ENCODE data around the gene FAU. TPM values are rescaled to one million over a fixed set of nuclear protein-coding genes. Genes with fewer than 3 reads are reported as not detected.
"Not testable (repeated sequence)": the region's sequence is repeated elsewhere in the genome, so short reads cannot be mapped to it uniquely, and the experiment has no call there.

FAU gene
- total RNA-seq, 2 experiments from 2014 or later: 899 to 972 TPM

DNA sequence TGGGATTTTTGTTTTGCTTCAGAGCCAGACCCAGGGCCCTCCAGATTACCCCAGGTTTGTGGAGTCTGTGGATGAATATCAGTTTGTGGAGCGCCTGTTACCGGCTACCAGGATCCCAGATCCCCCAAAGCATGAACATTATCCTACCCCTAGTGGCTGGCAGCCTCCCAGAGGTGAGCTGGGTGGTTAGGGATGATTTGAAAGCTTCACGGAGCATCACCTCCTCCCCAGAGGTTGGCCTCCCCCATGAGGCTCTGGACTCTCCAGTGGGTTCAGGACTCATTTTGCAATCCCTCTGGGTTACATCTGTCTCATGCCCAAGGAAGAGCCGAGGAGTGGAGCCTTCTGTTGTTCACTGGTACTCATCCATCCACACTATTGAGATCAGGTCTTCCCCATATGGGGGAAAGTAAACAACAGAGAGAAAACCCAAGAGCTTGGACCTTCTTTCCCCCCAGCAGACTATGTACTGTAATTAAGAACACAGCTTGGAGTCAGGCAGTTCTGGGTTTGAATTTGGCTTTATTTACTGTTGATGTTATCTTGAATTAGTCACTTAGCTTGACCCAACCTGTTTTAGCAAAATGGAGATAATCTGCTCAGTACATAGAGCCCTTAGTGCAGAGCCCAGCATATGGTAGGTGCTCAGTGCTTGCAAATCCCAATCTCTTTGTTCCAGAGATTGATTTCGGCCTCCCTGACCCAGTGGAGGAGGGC lies 2.7 kb upstream of the FAU start:
- no peaks in the 10 kb centered on the region for H3K9me3 Mint-ChIP-seq (ENCODE audit: low read depth)
- CTCF ChIA-PET: interaction anchor here (0.6 to 1.4 kb wide), 5 partner anchors 9 to 437 kb away, joined by 3 to 7 read pairs (median 3); partner anchors contain the start of gene CDC42EP2
- peak overlapping the region; percentile 33 for H3K4me3 Mint-ChIP-seq
- peaks cover 40% of the 10 kb centered on the region for H3K4me1 Mint-ChIP-seq
- ATAC-seq (no peak), DNase-seq (no peak)
- H3K27me3 Mint-ChIP-seq: no peaks in the 10 kb centered on the region
- H3K36me3 Mint-ChIP-seq: peaks cover 33% of the 10 kb centered on the region
- H3K27ac Mint-ChIP-seq: peak overlapping the region; percentile 7

DNA sequence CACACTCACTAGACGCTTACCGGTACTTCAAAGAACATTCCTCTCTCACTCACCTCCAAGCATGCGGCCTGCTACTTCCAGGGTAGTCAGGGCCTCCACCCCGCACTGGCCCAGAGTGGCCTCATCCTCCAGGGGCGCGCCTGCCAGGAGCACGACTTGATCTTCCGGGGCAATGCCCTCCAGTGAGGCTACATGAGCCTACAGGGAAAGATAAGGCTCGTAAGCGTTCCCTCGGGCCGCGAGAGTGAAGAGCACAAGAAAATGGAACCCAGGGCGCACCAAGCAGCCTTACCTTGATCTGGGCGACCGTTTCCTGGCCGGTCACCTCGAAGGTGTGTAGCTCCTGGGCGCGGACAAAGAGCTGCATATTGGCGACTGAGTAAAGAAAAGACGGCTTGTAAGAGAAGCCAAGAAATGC lies 478 bp downstream of the FAU start:
- no peaks in the 10 kb centered on the region for H3K27me3 Mint-ChIP-seq
- H3K4me3 Mint-ChIP-seq: peak overlapping the region; percentile 96
- CTCF ChIA-PET: interaction anchor here (0.9 to 5.6 kb wide), 19 partner anchors 10 to 303 kb away, joined by 3 to 59 read pairs (median 3); partner anchors contain the start of genes ARL2, CAPN1, CDC42BPG and DPF2
- H3K27ac Mint-ChIP-seq: peak overlapping the region; percentile 100
- peaks cover 56% of the 10 kb centered on the region for H3K4me1 Mint-ChIP-seq
- no peaks in the 10 kb centered on the region for H3K9me3 Mint-ChIP-seq (ENCODE audit: low read depth)
- H3K36me3 Mint-ChIP-seq: peaks cover 39% of the 10 kb centered on the region
- DNase-seq: peak; percentile 67
- ATAC-seq: no peak

DNA sequence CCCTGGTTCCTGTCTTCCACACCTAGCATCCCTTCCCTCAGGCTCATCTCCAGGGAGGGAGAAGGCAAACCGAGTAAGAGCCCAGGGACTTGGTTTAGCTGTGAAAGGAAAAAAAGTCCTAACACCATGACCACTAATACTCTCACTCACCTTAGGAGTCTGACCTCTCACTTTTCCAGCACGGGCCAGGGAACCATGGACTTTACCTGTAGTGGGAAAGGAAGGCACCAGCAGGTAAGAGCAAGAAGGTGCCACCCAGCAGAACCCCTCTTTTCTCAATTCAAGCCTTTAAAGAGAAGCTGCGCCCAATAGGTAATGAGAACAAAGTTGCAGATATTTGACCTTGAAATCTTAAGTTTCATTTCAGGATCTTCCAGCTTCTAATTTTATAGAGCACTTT lies 1.1 kb downstream of the FAU start:
- peaks cover 35% of the 10 kb centered on the region for H3K36me3 Mint-ChIP-seq
- H3K4me1 Mint-ChIP-seq: peaks cover 62% of the 10 kb centered on the region
- ATAC-seq: no peak
- peak overlapping the region; percentile 96 for H3K4me3 Mint-ChIP-seq
- H3K9me3 Mint-ChIP-seq (ENCODE audit: low read depth): no peaks in the 10 kb centered on the region
- no peak for DNase-seq
- H3K27ac Mint-ChIP-seq: peak overlapping the region; percentile 100
- CTCF ChIA-PET: interaction anchor here (1.0 to 5.6 kb wide), 9 partner anchors 9 to 277 kb away, joined by 3 to 59 read pairs (median 5); partner anchors contain the start of genes ARL2, CDC42BPG, DPF2 and SAC3D1
- H3K27me3 Mint-ChIP-seq: no peaks in the 10 kb centered on the region

DNA sequence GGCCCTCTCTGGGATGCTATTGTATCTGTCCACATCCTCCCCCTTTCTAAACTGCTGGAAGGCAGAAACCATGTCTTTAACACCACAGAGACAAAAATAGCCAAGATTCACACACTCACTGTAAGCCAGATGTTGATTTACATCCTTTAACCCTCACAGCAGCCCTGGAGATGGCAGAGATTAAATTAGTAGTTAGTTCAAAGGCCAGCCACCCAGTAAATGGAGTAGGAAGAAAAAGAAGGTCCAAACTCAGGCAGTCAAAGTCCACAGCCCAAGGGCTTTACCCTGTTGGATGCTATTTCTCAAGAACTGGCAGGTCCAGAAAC lies 2.3 kb downstream of the FAU start:
- no peak for ATAC-seq
- CTCF ChIA-PET: interaction anchor here (1.0 to 5.6 kb wide), 4 partner anchors 8 to 275 kb away, joined by 3 to 59 read pairs (median 16); partner anchors contain the start of genes ARL2, CDC42BPG, TM7SF2 and VPS51
- H3K4me3 Mint-ChIP-seq: no peak overlapping the region
- no peaks in the 10 kb centered on the region for H3K9me3 Mint-ChIP-seq (ENCODE audit: low read depth)
- H3K4me1 Mint-ChIP-seq: peaks cover 67% of the 10 kb centered on the region
- DNase-seq: no peak
- H3K36me3 Mint-ChIP-seq: peaks cover 32% of the 10 kb centered on the region
- H3K27me3 Mint-ChIP-seq: no peaks in the 10 kb centered on the region
- peak overlapping the region; percentile 69 for H3K27ac Mint-ChIP-seq

DNA sequence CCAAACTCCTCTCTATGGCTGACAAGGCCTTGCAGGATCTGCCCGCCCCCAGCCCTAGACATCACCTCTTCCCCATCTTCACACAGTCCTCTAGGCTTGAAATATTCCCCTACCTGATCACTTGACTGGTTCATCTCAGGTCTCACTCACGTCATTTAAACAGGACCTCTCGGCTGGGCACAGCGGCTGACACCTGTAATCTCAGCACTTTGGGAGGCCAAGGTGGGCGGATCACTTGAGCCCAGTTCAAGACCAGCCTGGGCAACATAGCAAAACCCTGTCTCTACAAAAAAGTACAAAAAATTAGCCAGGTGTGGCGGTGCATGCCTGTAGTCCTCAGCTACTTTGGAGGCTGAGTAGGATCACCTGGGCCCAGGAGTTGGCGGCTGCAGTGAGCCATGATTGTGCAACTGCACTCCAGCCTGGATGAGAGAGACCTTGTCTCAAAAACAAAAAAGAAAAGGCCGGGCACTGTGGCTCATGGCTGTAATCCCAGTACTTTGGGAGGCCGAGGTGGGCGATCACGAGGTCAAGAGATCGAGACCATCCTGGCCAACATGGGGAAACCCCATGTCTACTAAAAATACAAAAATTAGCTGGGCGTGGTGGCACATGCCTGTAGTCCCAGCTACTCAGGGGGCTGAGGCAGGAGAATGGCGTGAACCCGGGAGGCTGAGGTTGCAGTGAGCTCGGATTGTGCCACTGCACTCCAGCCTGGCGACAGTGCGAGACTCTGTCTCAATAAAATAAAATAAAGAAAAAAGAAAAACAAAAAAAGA lies 2.9 kb downstream of the FAU start:
- H3K27me3 Mint-ChIP-seq; ATAC-seq; H3K4me3 Mint-ChIP-seq; H3K9me3 Mint-ChIP-seq (ENCODE audit: low read depth); DNase-seq: not testable (repeated sequence)
- Mint-ChIP-seq H3K4me1 (peaks cover 64% of the 10 kb centered on the region), H3K27ac (peak overlapping the region; percentile 89), H3K36me3 (peaks cover 32% of the 10 kb centered on the region)
- CTCF ChIA-PET: interaction anchor here (0.6 to 5.6 kb wide), 9 partner anchors 7 to 308 kb away, joined by 3 to 59 read pairs (median 5); partner anchors contain the start of genes ARL2, CDC42BPG, MEN1 and SYVN1

DNA sequence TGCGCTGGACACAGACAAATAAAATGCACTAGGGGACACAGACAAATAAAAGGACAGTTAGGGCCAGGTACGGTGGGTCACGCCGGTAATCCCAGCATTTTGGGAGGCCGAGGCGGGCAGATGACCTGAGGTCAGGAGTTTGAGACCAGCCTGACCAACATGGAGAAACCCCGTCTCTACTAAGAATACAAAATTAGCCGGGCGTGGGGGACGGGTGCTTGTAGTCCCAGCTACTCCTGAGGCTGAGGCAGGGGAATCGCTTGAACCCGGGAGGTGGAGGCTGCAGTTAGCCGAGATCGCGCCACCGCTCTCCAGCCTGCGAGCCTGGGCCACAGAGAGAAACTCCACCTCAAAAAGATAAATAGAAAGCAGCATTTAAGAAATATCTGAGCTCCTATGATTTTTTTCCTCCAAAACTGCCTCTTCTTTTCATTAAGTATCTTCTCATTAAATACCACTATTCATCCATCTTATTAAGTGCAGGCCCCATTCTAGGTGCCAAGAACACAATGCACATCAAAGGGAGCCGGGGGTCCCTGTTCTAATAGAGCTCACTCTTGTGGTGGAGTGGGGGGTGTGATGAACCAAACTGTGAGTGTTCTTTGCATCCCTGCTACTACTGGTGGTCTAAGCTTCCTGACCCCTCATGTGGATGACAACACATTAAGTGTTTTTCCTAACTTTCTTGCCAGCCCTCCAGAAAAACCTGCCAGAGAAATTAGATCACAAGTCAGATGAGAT lies 3.7 kb downstream of the FAU start:
- Mint-ChIP-seq H3K9me3 (ENCODE audit: low read depth) (no peaks in the 10 kb centered on the region), H3K36me3 (peaks cover 32% of the 10 kb centered on the region), H3K27ac (peak overlapping the region; percentile 89), H3K4me3 (peak overlapping the region; percentile 86), H3K4me1 (peaks cover 66% of the 10 kb centered on the region), H3K27me3 (no peaks in the 10 kb centered on the region)
- CTCF ChIA-PET: interaction anchor here (0.6 to 5.6 kb wide), 22 partner anchors 7 to 307 kb away, joined by 3 to 59 read pairs (median 5); partner anchors contain the start of genes ARL2, CDC42BPG, CDCA5 and DPF2
- DNase-seq (no peak), ATAC-seq (no peak)

DNA sequence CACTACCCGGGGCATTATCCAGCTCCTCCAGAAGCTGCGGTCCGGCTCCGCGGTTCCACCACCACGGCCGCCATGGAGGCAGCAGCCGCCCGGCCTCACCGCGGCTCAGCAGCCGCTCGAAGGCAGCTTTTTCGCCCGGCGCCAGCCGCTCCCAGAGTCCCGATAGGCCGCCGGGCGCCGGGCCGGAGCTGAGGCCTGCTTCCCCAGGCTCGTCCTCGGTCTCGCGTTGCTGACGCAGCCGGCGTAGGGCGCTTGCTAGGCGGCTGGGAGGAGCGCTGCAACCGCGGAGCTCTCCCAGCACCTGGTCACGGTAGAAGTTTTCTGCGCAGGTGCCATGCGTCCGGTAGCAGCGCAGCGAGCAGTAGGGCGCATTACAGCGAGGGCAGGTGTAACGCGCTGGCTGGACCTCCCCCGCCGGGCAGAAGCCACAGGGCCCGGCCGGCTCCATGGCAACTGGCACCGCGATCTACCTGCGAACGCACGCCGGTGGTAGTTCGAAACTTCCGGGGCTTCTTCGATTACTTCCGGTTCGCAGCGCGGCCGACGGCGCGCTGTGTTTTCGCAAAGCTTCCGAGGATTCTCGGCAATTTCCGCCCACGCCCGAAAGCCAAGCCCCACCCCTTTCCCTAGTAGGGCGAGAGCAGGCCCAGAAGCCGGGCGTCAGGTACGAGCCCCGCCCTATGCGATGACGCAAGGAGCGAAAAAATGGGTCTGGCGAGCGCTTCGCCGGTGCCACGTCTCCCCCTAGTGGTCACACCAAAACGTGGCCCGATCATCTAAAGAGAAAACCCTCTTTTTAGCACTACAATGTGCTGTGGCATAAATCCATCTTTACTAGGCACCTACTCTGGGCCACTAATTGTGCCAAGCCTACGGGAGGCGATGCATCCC lies 4.5 kb downstream of the FAU start, which contains the start of gene ZNHIT2:
ZNHIT2 (minus strand) TSS at position 496 of the 891 bp plus-strand sequence; CDS start at position 448, 48 bp downstream.
- peak; percentile 71 for ATAC-seq
- CTCF ChIA-PET: interaction anchor here (0.6 to 4.8 kb wide), 34 partner anchors 9 to 1279 kb away, joined by 3 to 29 read pairs (median 4); partner anchors contain the start of genes ARL2, CAPN1, CDC42BPG and CDCA5
- Mint-ChIP-seq H3K4me1 (peaks cover 64% of the 10 kb centered on the region), H3K4me3 (peak within 1 kb of the TSS; percentile 86), H3K27me3 (no peaks in the 10 kb centered on the region), H3K36me3 (peaks cover 32% of the 10 kb centered on the region), H3K9me3 (ENCODE audit: low read depth) (no peaks in the 10 kb centered on the region), H3K27ac (peak within 1 kb of the TSS; percentile 91)
- peak; percentile 100 for DNase-seq

GRCh38 chr11:65116370-65117205 lies 5.3 kb downstream of the FAU start:
- peaks cover 26% of the 10 kb centered on the region for H3K36me3 Mint-ChIP-seq

GRCh38 chr11:65115361-65116082 lies 6.4 kb downstream of the FAU start:
- no peak for DNase-seq

More at GRCh38 chr11:65116370-65117205, 5.3 kb downstream of the FAU start:
- ATAC-seq (no peak), DNase-seq (peak; percentile 77)
- no peaks in the 10 kb centered on the region for H3K9me3 Mint-ChIP-seq (ENCODE audit: low read depth)
- H3K4me3 Mint-ChIP-seq: peak overlapping the region; percentile 86
- CTCF ChIA-PET: interaction anchor here (0.7 to 4.8 kb wide), 27 partner anchors 13 to 1278 kb away, joined by 3 to 29 read pairs (median 4); partner anchors contain the start of genes ARL2, CAPN1, CDCA5 and POLA2
- H3K4me1 Mint-ChIP-seq: peaks cover 61% of the 10 kb centered on the region
- peak overlapping the region; percentile 91 for H3K27ac Mint-ChIP-seq
- no peaks in the 10 kb centered on the region for H3K27me3 Mint-ChIP-seq

GRCh38 chr11:65114538-65115171 lies 7.3 kb downstream of the FAU start:
- ATAC-seq (no peak), DNase-seq (no peak)
- CTCF ChIA-PET: interaction anchor here (4.8 to 5.4 kb wide), 3 partner anchors 14 to 101 kb away, joined by 29 to 114 read pairs (median 68); partner anchors contain the start of genes ARL2, SYVN1 and VPS51
- Mint-ChIP-seq H3K4me1 (peaks cover 61% of the 10 kb centered on the region), H3K9me3 (ENCODE audit: low read depth) (no peaks in the 10 kb centered on the region), H3K36me3 (peaks cover 10% of the 10 kb centered on the region), H3K4me3 (no peak overlapping the region), H3K27ac (no peak overlapping the region), H3K27me3 (no peaks in the 10 kb centered on the region)

More at GRCh38 chr11:65115361-65116082, 6.4 kb downstream of the FAU start:
- Mint-ChIP-seq H3K4me1 (peaks cover 62% of the 10 kb centered on the region), H3K27me3 (no peaks in the 10 kb centered on the region), H3K27ac (peak overlapping the region; percentile 28), H3K4me3 (no peak overlapping the region), H3K36me3 (peaks cover 17% of the 10 kb centered on the region), H3K9me3 (ENCODE audit: low read depth) (no peaks in the 10 kb centered on the region)
- CTCF ChIA-PET: interaction anchor here (1.1 to 4.8 kb wide), 5 partner anchors 12 to 102 kb away, joined by 3 to 29 read pairs (median 16); partner anchors contain the start of genes ARL2 and SYVN1
- ATAC-seq: no peak
